AG04450 (cell line): ENCODE data around the gene NPAS1. TPM values are rescaled to one million over a fixed set of nuclear protein-coding genes. Genes with fewer than 3 reads are reported as not detected.

Source experiments
- CTCF ChIA-PET: fragments of 300-600, 350-600 bp; formaldehyde crosslinking; extraction: SDS; loops from one replicate; lab custom pipeline; 2022; ENCODE audit warnings: antibody characterized with exemption, inconsistent platforms; lab: Charles Lee
- POLR2A ChIA-PET: fragments of 350-600 bp; formaldehyde crosslinking; extraction: SDS; loops from one replicate; lab custom pipeline; 2021; ENCODE audit warnings: antibody characterized with exemption, inconsistent platforms; lab: Yijun Ruan, JAX
- DNase-seq: peaks from one replicate; pipeline ENCODE4 v3.0.0-alpha.2; 2011; ENCODE audit warnings: low read depth, low spot score
- H3K27ac ChIP-seq: one replicate; pipeline ENCODE4 v1.5.1; 2012; ENCODE audit warnings: low read depth, low read length, control low read depth
- H3K27me3 ChIP-seq: one replicate; pipeline ENCODE4 v1.6.0; 2012; ENCODE audit warnings: low read length; ENCODE audit not compliant: control insufficient read depth, insufficient read depth
- H3K4me3 ChIP-seq: 2 replicates; pipeline ENCODE4 v1.5.1; 2011; ENCODE audit warnings: mild to moderate bottlenecking, low read depth, low read length, control low read depth
- H3K9me3 ChIP-seq: 2 replicates; pipeline ENCODE4 v1.5.1; 2012; ENCODE audit warnings: low read length; ENCODE audit not compliant: control insufficient read depth, insufficient read depth
- CTCF ChIP-seq: IDR thresholded peaks from 2 replicates; pipeline ENCODE4 v1.5.1; 2011; ENCODE audit warnings: low read depth, low read length, control low read depth, inconsistent platforms
- polyA plus RNA-seq: library from polyadenylated mRNA; depleted of rRNA; stranded (reverse); fragments of >200 nt; gene quantifications from 2 replicates; pipeline ENCODE4 v1.2.3, GENCODE V29; 2011

The NPAS1 gene
- polyA plus RNA-seq, 1 experiment, result 0.30 TPM

- H3K9me3 ChIP-seq, result no peaks in the 10 kb centered on the region
- H3K27ac ChIP-seq, result no peak overlapping the region
- no peak overlapping the region for H3K4me3 ChIP-seq
- H3K27me3 ChIP-seq, result no peaks in the 10 kb centered on the region
- POLR2A ChIA-PET, result no interaction called here
- CTCF ChIA-PET, result interaction anchor here (5.7 kb wide), 1 partner anchor 27 kb away, joined by 46 read pairs; no protein-coding TSS in a partner anchor
- TF ChIP-seq CTCF, result no peak
- DNase-seq, result no peak
Measured at GRCh38 chr19:47039239-47039874, 19.7 kb downstream of the NPAS1 start.

GRCh38 chr19:47040869-47041268, 21.2 kb downstream of the NPAS1 start:
- ChIA-PET POLR2A (no interaction called here), CTCF (no interaction called here)
- Histone ChIP-seq H3K27me3 (no peaks in the 10 kb centered on the region), H3K27ac (no peak overlapping the region), H3K4me3 (no peak overlapping the region), H3K9me3 (no peaks in the 10 kb centered on the region)
- DNase-seq, result no peak
- no peak for TF ChIP-seq CTCF

- H3K9me3 ChIP-seq, result 0 out of 2 replicates have a peak, but pooled peaks cover 3% of the 10 kb centered on the region
- POLR2A ChIA-PET, result no interaction called here
- CTCF ChIA-PET, result interaction anchor here (1.4 to 1.6 kb wide), 2 partner anchors 9 to 10 kb away, joined by 5 to 7 read pairs; no protein-coding TSS in a partner anchor
- no peak for DNase-seq
- H3K27ac ChIP-seq, result no peak overlapping the region
- TF ChIP-seq CTCF, result no peak
- H3K27me3 ChIP-seq, result no peaks in the 10 kb centered on the region
- H3K4me3 ChIP-seq, result no peak overlapping the region
Measured at GRCh38 chr19:47044946-47045866, 25.6 kb downstream of the NPAS1 start.

- 0 out of 2 replicates have a peak, but pooled peaks cover 3% of the 10 kb centered on the region for H3K9me3 ChIP-seq
- DNase-seq, result no peak
- TF ChIP-seq CTCF, result no peak
- ChIA-PET CTCF (no interaction called here), POLR2A (no interaction called here)
- H3K27me3 ChIP-seq, result no peaks in the 10 kb centered on the region
- H3K4me3 ChIP-seq, result no peak overlapping the region
- H3K27ac ChIP-seq, result no peak overlapping the region
Measured at GRCh38 chr19:47045867-47046470, 26.3 kb downstream of the NPAS1 start.
